Activated T-cell treated with anti-CD3 and anti-CD28 coated beads, Interleukin-2, amount 50 U/mL, for 1 hour (primary cell): ENCODE results near the gene POC1A.

Source experiments
- DNase-seq: peaks from one replicate; pipeline ENCODE4 v3.0.0-alpha.2; 2020

The POC1A gene

GRCh38 chr3:52083556-52084087 lies 70.6 kb downstream of the POC1A start:
- no peak for DNase-seq

GRCh38 chr3:52082951-52083350 lies 71.3 kb downstream of the POC1A start:
- no peak for DNase-seq

- DNase-seq, result no peak
Measured at GRCh38 chr3:52080830-52081719, 73.1 kb downstream of the POC1A start.

- no peak for DNase-seq
Measured at GRCh38 chr3:52079958-52080357, 74.3 kb downstream of the POC1A start.

- no peak for DNase-seq
Measured at GRCh38 chr3:52078781-52079560, 75.3 kb downstream of the POC1A start.

- DNase-seq, result no peak
Measured at GRCh38 chr3:52077925-52078324, 76.3 kb downstream of the POC1A start.

- DNase-seq, result no peak
Measured at GRCh38 chr3:52076896-52077780, 77.1 kb downstream of the POC1A start.

- DNase-seq, result no peak
Measured at GRCh38 chr3:52073490-52073889, 80.7 kb downstream of the POC1A start.

- no peak for DNase-seq
Measured at GRCh38 chr3:52072471-52072870, 81.8 kb downstream of the POC1A start.

- no peak for DNase-seq
Measured at GRCh38 chr3:52072020-52072419, 82.2 kb downstream of the POC1A start.

- DNase-seq, result no peak
Measured at GRCh38 chr3:52070724-52071621, 83.2 kb downstream of the POC1A start.

- no peak for DNase-seq
Measured at GRCh38 chr3:52069855-52070254, 84.4 kb downstream of the POC1A start.

- DNase-seq, result no peak
Measured at GRCh38 chr3:52069135-52069534, 85.1 kb downstream of the POC1A start.

GRCh38 chr3:52068730-52069129 lies 85.5 kb downstream of the POC1A start:
- no peak for DNase-seq

- no peak for DNase-seq
Measured at GRCh38 chr3:52068055-52068571, 86.1 kb downstream of the POC1A start.

- no peak for DNase-seq
Measured at GRCh38 chr3:52067526-52067925, 86.7 kb downstream of the POC1A start.

GRCh38 chr3:52067046-52067445 lies 87.2 kb downstream of the POC1A start:
- no peak for DNase-seq

- DNase-seq, result no peak
Measured at GRCh38 chr3:52065264-52065756, 88.9 kb downstream of the POC1A start.

GRCh38 chr3:52064561-52064960 lies 89.7 kb downstream of the POC1A start:
- DNase-seq, result no peak

GRCh38 chr3:52063026-52063723 lies 91.0 kb downstream of the POC1A start:
- no peak for DNase-seq

GRCh38 chr3:52062505-52062904 lies 91.7 kb downstream of the POC1A start:
- DNase-seq, result no peak
